ENCODE results near the gene CNNM2.

CNNM2 gene

DNA sequence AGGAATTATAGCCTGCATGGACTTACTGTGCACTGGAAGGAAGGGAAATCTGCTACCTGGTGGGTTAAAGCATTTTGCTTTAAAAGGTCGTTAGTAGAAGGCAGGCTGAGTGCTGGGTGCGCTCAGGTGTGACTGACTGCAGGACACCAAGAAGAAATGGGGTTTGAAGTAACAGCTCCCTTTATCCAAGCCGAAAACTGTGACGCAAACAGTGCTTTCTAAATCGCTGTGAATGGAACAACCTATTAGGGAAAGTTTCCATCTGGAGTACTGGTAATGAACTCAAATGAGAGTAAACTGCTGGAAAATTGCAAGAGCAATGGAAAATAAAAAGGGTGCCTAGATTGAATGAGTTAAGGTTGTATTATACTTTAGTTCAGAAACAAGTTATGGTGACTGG is 95.3 kb downstream of the CNNM2 start:
- TF ChIP-seq ZFX (IDR thresholded peaks at IDR 0.05) = no peak
- TF ChIP-seq, protein P1, sequence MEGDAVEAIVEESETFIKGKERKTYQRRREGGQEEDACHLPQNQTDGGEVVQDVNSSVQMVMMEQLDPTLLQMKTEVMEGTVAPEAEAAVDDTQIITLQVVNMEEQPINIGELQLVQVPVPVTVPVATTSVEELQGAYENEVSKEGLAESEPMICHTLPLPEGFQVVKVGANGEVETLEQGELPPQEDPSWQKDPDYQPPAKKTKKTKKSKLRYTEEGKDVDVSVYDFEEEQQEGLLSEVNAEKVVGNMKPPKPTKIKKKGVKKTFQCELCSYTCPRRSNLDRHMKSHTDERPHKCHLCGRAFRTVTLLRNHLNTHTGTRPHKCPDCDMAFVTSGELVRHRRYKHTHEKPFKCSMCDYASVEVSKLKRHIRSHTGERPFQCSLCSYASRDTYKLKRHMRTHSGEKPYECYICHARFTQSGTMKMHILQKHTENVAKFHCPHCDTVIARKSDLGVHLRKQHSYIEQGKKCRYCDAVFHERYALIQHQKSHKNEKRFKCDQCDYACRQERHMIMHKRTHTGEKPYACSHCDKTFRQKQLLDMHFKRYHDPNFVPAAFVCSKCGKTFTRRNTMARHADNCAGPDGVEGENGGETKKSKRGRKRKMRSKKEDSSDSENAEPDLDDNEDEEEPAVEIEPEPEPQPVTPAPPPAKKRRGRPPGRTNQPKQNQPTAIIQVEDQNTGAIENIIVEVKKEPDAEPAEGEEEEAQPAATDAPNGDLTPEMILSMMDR (conservative IDR thresholded peaks at IDR 0.05) = no peak
- H3K27ac ChIP-seq = no peak overlapping the region

DNA sequence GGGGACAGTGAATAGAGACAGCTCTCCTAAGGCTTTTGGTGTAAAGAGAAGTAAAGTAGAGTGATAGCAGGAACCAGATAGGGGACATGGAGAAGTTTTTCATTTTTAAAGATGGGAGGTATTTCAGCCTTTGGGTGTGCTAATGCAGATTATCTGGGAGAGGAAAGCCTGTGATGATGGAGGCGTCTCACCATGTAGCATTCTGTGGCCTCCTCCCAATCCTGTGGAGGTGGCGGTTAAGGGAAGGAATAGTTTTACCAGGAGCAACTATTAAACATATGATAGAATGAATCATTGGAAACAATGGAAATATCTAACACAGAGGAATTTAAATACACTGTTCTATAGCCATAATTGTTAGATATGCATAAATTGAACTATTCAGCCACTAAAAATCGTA is 101.3 kb downstream of the CNNM2 start:
- TF ChIP-seq ZFX (IDR thresholded peaks at IDR 0.05) = no peak
- TF ChIP-seq, protein P1 (conservative IDR thresholded peaks at IDR 0.05) = no peak
- H3K27ac ChIP-seq = no peak overlapping the region

DNA sequence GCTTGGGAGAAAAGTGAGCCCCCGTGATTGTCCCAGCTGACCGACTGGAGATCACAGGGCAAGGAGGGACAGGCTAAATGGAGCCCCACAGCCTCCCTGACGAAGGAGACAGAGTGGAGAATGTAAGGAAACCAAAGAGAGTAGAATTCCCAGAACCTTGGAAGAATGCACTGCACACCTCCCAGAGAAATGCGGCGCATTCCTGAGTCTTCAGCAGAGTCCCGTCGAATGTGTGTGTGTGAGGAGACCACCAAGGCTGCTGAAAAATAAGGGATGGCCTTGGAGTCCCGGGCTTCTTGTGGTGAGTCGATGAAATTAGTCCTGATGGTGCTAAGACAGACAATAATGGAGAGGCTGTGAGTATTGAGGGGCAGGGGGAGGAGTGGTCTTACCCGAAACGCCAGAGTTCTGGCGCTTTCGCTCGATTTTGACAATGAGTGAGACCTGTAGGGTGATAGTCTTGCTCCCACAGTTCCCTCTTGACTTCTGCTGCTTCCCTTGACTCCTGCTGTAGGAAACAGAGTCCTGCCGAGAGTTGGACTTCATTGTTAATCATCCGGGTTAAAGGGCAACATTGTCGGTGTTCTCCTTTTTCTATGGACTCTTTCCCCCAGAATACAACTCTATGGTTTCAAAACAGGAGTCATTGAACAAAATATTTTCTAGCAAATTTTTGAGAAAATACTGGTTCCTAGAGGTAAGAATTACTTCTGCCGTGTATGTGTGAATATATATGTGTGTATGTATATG is 103.2 kb downstream of the CNNM2 start:
- TF ChIP-seq, protein P1 (conservative IDR thresholded peaks at IDR 0.05) = no peak
- no peak for TF ChIP-seq ZFX (IDR thresholded peaks at IDR 0.05)
- no peak overlapping the region for H3K27ac ChIP-seq

DNA sequence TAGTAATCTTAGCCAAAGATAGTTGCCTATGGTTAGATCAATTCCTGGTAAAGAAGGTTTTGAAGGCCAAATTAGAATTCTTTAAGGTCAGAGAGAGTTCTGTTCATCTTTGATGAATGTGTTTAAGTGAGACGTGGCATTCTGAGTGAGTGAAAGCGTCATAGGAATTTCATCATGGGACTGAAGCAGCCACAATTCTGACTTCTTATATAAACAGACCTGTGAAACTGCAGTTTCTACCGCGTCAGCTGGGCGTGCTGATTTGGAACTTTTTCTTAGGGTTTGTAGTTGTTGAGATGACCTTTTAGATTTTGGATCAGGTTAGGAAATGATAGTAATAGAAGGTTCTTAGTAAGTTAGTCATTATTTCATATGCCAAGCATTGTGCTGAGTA is 103.8 kb downstream of the CNNM2 start:
- no peak overlapping the region for H3K27ac ChIP-seq
- TF ChIP-seq, protein P1 (conservative IDR thresholded peaks at IDR 0.05) = no peak
- no peak for TF ChIP-seq ZFX (IDR thresholded peaks at IDR 0.05)

DNA sequence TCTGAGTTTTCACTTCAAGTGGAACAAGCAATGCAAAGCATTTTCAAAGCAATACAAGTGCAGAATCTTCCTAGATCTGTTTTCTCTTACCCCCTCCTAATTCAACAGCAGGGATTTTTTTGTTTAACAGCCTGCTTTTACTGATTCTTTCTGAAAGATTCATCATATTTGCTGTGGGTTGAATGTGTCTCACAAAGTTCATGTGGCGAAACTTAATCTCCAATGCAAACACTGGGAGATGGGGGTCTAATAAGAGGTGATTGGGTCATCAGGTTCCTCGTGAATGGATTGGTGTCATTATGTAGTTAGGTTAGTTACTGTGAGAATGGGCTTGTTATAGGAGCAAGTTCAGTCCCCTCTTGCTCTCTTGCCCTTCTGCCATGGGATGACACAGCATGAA is 107.6 kb downstream of the CNNM2 start:
- TF ChIP-seq, protein P1 (conservative IDR thresholded peaks at IDR 0.05) = no peak
- TF ChIP-seq ZFX (IDR thresholded peaks at IDR 0.05) = no peak
- H3K27ac ChIP-seq = no peak overlapping the region

DNA sequence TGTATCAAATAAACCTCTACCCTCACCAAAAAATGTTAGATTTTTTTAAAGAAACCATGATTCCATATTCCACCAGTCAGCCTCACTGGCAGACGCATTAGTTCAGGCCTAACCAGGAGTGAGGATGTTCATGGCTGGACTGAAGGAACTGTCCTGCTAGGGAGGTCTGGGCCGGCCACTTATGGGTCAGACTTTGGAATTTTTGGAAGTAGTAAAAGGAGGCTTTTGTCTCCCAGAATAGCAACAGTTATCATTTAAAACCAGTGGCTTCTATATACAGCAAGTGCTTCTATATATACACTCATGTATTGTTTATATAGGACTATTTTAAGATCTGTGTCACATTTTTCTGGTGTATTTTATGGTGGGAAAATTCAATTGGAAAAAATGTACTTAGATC is 120.5 kb downstream of the CNNM2 start:
- TF ChIP-seq ZFX (IDR thresholded peaks at IDR 0.05) = no peak
- TF ChIP-seq, protein P1 (conservative IDR thresholded peaks at IDR 0.05) = no peak
- no peak overlapping the region for H3K27ac ChIP-seq

DNA sequence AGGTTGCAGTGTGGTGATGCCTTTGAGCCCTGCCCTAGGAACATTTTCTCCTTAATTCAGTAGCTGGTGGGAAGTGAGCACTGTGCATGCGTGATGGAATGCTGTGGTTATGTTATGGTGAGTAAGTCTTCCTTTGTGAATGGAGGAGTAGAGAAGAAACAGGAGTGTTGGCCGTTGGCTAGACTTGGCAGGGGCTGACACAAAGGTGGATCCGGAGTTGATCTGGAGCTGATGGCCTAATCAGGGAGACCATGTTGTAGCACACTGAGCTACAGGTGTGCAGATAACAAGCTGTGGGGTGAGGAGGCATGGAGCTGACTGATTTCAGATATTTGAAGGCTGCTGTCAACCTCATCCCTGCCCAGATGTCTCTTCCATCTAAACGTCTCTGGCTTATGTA is 122.3 kb downstream of the CNNM2 start:
- TF ChIP-seq ZFX (IDR thresholded peaks at IDR 0.05) = no peak
- TF ChIP-seq, protein P1 (conservative IDR thresholded peaks at IDR 0.05) = no peak
- no peak overlapping the region for H3K27ac ChIP-seq
